GM21576 (cell line): ENCODE measurements around the gene COL4A6.
"Not testable (repeated sequence)": the region's sequence is repeated elsewhere in the genome, so short reads cannot be mapped to it uniquely, and the experiment has no call there.

Experiments
- ATAC-seq: cut with Tn5 transposase; IDR thresholded peaks from one replicate; pipeline ENCODE4 v1.9.1; 2021; ENCODE audit warnings: mild to moderate bottlenecking, moderate library complexity; ENCODE audit not compliant: unreplicated experiment

Gene COL4A6

GRCh38 chrX:108412783-108413182, 25.4 kb downstream of the COL4A6 start:
- no peak for ATAC-seq

DNA sequence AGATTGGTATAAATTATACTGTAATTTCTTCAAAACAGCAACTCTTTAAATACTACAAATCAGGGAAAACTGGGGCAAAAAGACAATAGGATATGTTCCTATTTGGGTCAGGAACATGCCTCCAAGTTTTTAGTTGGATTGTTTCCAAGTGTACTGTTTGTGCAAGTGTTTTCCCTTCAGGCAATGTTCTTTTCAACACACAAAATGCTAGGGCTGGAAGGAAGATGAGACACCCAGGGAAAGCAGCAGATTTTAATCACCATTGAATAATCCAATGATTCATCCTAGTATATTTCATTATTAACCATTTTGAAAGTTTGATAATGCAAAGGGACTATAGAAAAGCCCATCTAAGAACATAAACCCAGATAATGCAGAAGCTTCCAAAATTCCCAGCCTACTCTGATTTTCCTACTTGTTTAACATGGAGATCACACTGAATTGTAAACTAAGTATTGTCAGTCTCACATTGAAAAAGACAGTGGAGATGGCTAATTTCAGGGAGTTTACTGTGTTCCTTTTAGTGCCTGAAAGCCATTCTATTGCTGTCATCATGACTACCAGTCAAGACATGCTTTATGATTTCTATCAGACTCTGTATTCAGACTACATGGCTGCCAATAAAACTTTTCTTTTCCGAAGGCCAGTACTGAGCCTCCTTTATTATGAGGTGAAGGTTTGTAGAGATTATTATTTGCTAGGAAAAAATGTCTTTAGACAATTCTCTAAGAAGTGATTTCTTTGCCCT, 38.6 kb downstream of the COL4A6 start:
- ATAC-seq, result no peak

GRCh38 chrX:108397627-108398391, 40.4 kb downstream of the COL4A6 start:
- ATAC-seq, result no peak

GRCh38 chrX:108396986-108397385, 41.2 kb downstream of the COL4A6 start:
- no peak for ATAC-seq

- ATAC-seq, result no peak
These were observed 41.9 kb downstream of the COL4A6 start for GRCh38 chrX:108396188-108396891.

- not testable (repeated sequence) for ATAC-seq
These were observed 47.1 kb downstream of the COL4A6 start for GRCh38 chrX:108390976-108391717.

GRCh38 chrX:108384783-108385182, 53.4 kb downstream of the COL4A6 start:
- no peak for ATAC-seq

DNA sequence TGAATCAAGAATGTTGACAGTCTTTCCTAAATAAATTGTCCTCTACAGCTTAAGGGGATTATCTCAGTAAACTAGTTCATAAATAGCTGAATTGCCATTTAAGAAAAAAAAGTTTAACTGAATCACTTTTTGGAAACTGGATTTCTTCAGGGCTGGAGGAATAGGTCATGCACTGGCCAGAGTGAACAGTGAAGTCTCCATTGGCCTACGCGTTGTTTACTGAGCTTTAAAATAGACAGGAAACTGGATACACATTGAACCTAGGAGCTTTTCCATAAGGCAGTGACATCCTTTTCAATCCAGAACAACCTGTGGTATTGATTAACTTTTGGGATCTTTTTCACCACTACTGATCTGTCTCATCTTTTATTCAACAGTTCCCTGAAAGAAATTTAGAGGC, 58.0 kb downstream of the COL4A6 start:
- ATAC-seq, result no peak

- ATAC-seq, result not testable (repeated sequence)
These were observed 61.4 kb downstream of the COL4A6 start for GRCh38 chrX:108376821-108377220.

DNA sequence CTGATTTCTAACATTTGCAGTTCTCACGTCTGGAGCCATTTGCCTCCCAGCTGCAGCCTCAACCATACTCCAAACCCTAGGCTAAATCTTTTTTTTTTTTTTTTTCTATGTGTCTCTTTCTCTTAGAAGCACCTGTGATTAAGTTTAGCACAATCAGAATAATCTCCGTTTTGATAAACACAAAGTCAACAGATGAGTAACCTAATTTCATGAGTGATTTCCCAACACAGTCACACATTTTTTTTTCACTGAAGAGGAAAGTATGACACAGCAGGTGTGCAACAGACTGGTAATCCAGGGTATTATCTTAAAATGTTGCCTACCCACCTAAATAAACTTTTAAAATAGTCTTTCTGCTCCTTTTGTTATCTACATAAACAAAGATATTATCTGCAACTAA, 62.6 kb downstream of the COL4A6 start:
- not testable (repeated sequence) for ATAC-seq

GRCh38 chrX:108366644-108367406, 71.4 kb downstream of the COL4A6 start:
- ATAC-seq, result no peak

GRCh38 chrX:108362026-108362425, 76.2 kb downstream of the COL4A6 start:
- ATAC-seq, result no peak

DNA sequence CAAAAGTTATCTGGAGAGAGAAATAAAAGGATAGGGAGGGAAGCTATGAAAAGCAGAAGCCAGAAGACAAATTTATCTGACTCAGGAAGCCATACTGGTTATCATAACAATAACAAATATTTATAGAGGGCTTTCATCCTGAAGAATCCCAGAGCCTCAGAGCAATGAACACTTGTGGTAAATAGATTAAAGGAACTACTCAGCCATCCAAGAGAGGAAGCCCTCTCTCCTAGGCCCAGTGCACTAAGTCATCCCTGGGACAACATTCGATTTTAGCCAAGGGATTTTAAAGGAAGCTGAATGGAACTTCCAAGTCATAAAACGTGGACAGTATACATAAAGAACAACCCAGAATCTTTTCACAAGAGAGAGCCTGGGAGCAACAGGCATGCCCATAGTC, 76.9 kb downstream of the COL4A6 start:
- no peak for ATAC-seq

GRCh38 chrX:108359806-108360602, 78.2 kb downstream of the COL4A6 start:
- ATAC-seq, result no peak

GRCh38 chrX:108353452-108353851, 84.8 kb downstream of the COL4A6 start:
- ATAC-seq, result no peak

GRCh38 chrX:108349210-108349609, 89.0 kb downstream of the COL4A6 start:
- ATAC-seq, result no peak

- no peak for ATAC-seq
These were observed 89.7 kb downstream of the COL4A6 start for GRCh38 chrX:108348525-108348924.

DNA sequence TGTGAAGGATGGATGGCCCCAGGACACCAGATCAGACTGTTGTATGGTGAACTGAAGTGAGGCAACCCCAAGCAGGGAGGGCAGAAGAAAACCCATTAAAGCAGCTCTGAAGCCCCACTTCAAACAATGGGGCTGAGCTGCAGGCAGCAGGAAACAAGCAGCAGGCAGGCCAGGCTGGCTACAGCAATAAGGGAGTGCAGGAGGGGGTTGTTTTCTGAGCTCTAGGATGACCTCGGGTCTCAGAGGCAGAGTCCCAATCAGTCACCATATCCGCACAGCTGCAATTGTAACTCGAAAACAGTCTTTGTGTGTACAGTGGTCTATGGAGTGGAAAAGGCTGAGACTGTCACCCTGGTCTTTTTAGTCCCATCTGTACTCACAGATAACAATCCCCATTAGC, 90.4 kb downstream of the COL4A6 start:
- ATAC-seq, result no peak

GRCh38 chrX:108344216-108344615, 94.0 kb downstream of the COL4A6 start:
- no peak for ATAC-seq
